ENCODE results near the gene ACTL10. TPM values are rescaled to one million over a fixed set of nuclear protein-coding genes. Genes with fewer than 3 reads are reported as not detected.

ACTL10 gene
- total RNA-seq, 4 donors from 2014 or later, result 0.54 to 2.7 (median 2.1) TPM

- TF ChIP-seq EP300 (IDR thresholded peaks at IDR 0.05) (no peak), POLR2AphosphoS5 (IDR thresholded peaks at IDR 0.05) (no peak), POLR2A (IDR thresholded peaks at IDR 0.05) (no peak), CTCF (IDR thresholded peaks at IDR 0.05) (no peak)
- Histone ChIP-seq H3K27ac (no peak overlapping the region), H3K27me3 (no peaks in the 10 kb centered on the region), H3K9me3 (no peaks in the 10 kb centered on the region), H3K4me1 (no peaks in the 10 kb centered on the region), H3K4me3 (no peak overlapping the region), H3K36me3 (peaks cover 0 to 91% of the 10 kb centered on the region in 2 donors)
- no peak for ATAC-seq
- WGBS, 2 donors (ENCODE audit: low coverage in 1 of 2), result 97 to 98% methylated on average over 3 of the region's 3 CpGs
Observed at GRCh38 chr20:33635341-33635740, 31.4 kb upstream of the ACTL10 start.

- no peaks in the 10 kb centered on the region for H3K27me3 ChIP-seq
- H3K27ac ChIP-seq, result no peak overlapping the region
- peaks cover 0 to 92% of the 10 kb centered on the region in 2 donors for H3K36me3 ChIP-seq
- WGBS, 2 donors (ENCODE audit: low coverage in 1 of 2), result 100% methylated on average over 1 of the region's 1 CpG
- H3K4me3 ChIP-seq, result no peak overlapping the region
- TF ChIP-seq POLR2AphosphoS5 (IDR thresholded peaks at IDR 0.05) (no peak), POLR2A (IDR thresholded peaks at IDR 0.05) (no peak)
- no peak for ATAC-seq
- no peaks in the 10 kb centered on the region for H3K4me1 ChIP-seq
- no peaks in the 10 kb centered on the region for H3K9me3 ChIP-seq
Observed at GRCh38 chr20:33636776-33637175, 30.0 kb upstream of the ACTL10 start.

DNA sequence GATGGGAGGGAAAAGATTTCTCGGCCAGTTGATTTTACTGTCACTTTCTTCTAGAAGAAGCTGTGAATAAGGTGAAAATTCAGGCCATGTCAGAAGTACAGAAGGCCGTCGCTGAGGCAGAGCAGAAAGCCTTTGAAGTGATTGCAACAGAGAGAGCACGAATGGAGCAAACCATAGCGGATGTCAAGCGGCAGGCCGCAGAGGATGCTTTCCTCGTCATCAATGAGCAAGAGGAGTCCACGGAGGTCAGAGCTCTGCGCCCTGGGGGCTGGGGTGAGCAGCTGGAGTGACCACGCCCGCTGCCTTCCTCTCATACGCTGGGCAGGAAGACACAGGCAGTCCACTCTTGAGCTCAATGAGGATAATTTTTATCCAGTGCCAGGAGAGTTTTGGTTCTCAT, 26.5 kb upstream of the ACTL10 start:
- WGBS, 2 donors (ENCODE audit: low coverage in 1 of 2), result 78 to 85% methylated on average over 10 to 12 of the region's 13 CpGs
- Histone ChIP-seq H3K9me3 (no peaks in the 10 kb centered on the region), H3K27ac (no peak overlapping the region), H3K4me1 (no peaks in the 10 kb centered on the region), H3K27me3 (no peaks in the 10 kb centered on the region), H3K36me3 (peaks cover 0 to 92% of the 10 kb centered on the region in 2 donors), H3K4me3 (no peak overlapping the region)
- TF ChIP-seq POLR2AphosphoS5 (IDR thresholded peaks at IDR 0.05) (no peak), EP300 (IDR thresholded peaks at IDR 0.05) (no peak), POLR2A (IDR thresholded peaks at IDR 0.05) (no peak), CTCF (IDR thresholded peaks at IDR 0.05) (no peak)
- ATAC-seq, result no peak

- no peak for TF ChIP-seq CTCF (IDR thresholded peaks at IDR 0.05)
- TF ChIP-seq POLR2A (IDR thresholded peaks at IDR 0.05), result no peak
- TF ChIP-seq POLR2AphosphoS5 (IDR thresholded peaks at IDR 0.05), result no peak
- TF ChIP-seq EP300 (IDR thresholded peaks at IDR 0.05), result no peak
- peaks cover 0 to 25% (median 15%) of the 10 kb centered on the region in 3 donors for H3K4me1 ChIP-seq
- 100% methylated on average over 1 of the region's 28 CpGs; no CpG with 5 or more reads in 1 of the 2 donors for WGBS, 2 donors (ENCODE audit: low coverage in 1 of 2)
- no peak overlapping the region for H3K27ac ChIP-seq
- no peaks in the 10 kb centered on the region for H3K27me3 ChIP-seq
- no peaks in the 10 kb centered on the region for H3K9me3 ChIP-seq
- peaks cover 0 to 66% of the 10 kb centered on the region in 2 donors for H3K36me3 ChIP-seq
- H3K4me3 ChIP-seq, result no peak overlapping the region
- no peak for ATAC-seq
Observed at GRCh38 chr20:33644313-33645071, 22.3 kb upstream of the ACTL10 start.

DNA sequence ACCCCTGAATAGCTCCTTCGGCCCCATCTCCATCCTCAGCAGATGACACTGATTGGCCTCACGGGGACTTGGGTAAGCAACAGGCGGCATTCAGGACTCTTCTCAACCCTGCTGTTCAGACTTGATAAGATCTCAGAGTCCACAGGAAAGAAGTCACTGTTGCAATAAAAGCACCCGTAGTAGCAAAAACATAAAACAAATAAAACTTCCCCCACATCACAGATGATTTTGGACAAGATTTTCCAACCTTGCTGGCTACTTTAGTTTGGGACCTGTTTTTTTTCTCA, 21.7 kb upstream of the ACTL10 start:
- peaks cover 0 to 31% (median 15%) of the 10 kb centered on the region in 3 donors for H3K4me1 ChIP-seq
- ATAC-seq, result no peak
- no peaks in the 10 kb centered on the region for H3K9me3 ChIP-seq
- no peaks in the 10 kb centered on the region for H3K27me3 ChIP-seq
- no peak overlapping the region for H3K4me3 ChIP-seq
- H3K27ac ChIP-seq, result no peak overlapping the region
- 43 to 50% methylated on average over 1 of the region's 4 CpGs for WGBS, 2 donors (ENCODE audit: low coverage in 1 of 2)
- H3K36me3 ChIP-seq, result peaks cover 0 to 60% of the 10 kb centered on the region in 2 donors
- TF ChIP-seq POLR2A (IDR thresholded peaks at IDR 0.05), result no peak
- TF ChIP-seq EP300 (IDR thresholded peaks at IDR 0.05), result no peak
- TF ChIP-seq CTCF (IDR thresholded peaks at IDR 0.05), result no peak
- TF ChIP-seq POLR2AphosphoS5 (IDR thresholded peaks at IDR 0.05), result no peak
